Loucy (cell line): Measurements from ENCODE around the gene CAMTA1.

ENCODE experiments used
- EZH2phosphoT487 ChIP-seq: fragments of 200-600 bp; IDR thresholded peaks from 2 replicates; pipeline ENCODE4 v1.6.1; 2018; ENCODE audit warnings: antibody characterized with exemption, mild to moderate bottlenecking, moderate library complexity, borderline replicate concordance
- TF ChIP-seq, protein P1 (sequence below): fragments of 200-600 bp; sonication (generic); conservative IDR thresholded peaks from 2 replicates; pipeline ENCODE4 v1.5.1; 2014; ENCODE audit warnings: mild to moderate bottlenecking, antibody characterized with exemption, low read length

DNA sequence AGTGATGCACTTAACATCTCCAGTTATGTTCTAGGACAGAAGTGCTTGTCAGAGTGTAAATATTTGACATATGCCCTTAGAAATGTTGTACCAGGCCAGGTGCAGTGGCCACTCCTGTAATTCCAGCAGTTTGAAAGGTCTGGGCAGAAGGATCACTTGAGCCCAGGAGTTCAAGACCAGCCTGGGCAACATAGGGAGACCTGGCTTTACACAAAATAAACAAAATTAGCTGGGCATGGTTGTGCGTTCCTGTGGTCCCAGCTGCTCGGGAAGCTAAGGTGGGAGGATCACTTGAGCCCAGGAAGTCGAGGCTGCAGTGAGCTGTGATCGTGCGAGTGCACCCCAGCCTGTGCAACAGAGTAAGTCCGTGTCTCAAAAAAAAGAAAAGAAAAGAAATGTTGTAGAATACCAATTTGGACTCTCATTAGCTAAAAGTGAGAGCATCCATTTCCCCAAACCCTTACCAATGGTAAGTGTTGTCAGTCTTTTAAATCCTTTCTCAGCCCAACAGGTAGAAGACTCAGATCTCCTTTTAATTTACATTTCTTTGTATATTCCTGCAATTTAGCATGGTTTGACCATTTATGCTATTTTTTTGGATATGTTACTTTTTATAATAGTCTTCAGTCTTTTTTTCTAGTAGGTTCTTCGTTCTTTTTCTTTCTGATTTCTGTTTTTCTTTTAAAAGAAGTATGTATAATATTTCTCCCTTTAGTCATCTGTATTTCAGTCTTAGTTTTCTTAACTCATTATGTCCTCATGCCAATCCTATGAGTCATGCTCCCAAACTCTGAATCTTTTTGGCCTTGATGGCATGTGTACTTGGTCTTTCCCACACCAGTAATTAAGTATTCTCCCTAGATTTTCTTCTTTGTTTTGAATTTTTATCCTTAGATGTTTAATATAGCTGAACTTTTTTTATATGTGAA lies 74.4 kb downstream of the CAMTA1 start:
- TF ChIP-seq, protein P1, sequence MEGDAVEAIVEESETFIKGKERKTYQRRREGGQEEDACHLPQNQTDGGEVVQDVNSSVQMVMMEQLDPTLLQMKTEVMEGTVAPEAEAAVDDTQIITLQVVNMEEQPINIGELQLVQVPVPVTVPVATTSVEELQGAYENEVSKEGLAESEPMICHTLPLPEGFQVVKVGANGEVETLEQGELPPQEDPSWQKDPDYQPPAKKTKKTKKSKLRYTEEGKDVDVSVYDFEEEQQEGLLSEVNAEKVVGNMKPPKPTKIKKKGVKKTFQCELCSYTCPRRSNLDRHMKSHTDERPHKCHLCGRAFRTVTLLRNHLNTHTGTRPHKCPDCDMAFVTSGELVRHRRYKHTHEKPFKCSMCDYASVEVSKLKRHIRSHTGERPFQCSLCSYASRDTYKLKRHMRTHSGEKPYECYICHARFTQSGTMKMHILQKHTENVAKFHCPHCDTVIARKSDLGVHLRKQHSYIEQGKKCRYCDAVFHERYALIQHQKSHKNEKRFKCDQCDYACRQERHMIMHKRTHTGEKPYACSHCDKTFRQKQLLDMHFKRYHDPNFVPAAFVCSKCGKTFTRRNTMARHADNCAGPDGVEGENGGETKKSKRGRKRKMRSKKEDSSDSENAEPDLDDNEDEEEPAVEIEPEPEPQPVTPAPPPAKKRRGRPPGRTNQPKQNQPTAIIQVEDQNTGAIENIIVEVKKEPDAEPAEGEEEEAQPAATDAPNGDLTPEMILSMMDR = no peak
- no peak for TF ChIP-seq EZH2phosphoT487
